IPS-18c (cell line): ENCODE results near the gene C15orf40.
"Not testable (repeated sequence)": the region's sequence is repeated elsewhere in the genome, so short reads cannot be mapped to it uniquely, and the experiment has no call there.

Source experiments
- H3K4me3 ChIP-seq: 2 replicates; pipeline ENCODE4 v1.7.0; 2013; ENCODE audit warnings: low read depth, mild to moderate bottlenecking, low read length, moderate library complexity; ENCODE audit not compliant: insufficient read depth
- H3K9me3 ChIP-seq: one replicate; pipeline ENCODE4 v1.6.1; 2013; ENCODE audit warnings: mild to moderate bottlenecking, low read length, moderate library complexity; ENCODE audit not compliant: control insufficient read depth, insufficient read depth

The C15orf40 gene

GRCh38 chr15:83011271-83012075, at the start of gene C15orf40:
Gene C15orf40 (minus strand): TSS chr15:83011639. CDS start chr15:83011607, 32 bp downstream.
- H3K4me3 ChIP-seq: peak within 1 kb of the TSS; percentile 99

DNA sequence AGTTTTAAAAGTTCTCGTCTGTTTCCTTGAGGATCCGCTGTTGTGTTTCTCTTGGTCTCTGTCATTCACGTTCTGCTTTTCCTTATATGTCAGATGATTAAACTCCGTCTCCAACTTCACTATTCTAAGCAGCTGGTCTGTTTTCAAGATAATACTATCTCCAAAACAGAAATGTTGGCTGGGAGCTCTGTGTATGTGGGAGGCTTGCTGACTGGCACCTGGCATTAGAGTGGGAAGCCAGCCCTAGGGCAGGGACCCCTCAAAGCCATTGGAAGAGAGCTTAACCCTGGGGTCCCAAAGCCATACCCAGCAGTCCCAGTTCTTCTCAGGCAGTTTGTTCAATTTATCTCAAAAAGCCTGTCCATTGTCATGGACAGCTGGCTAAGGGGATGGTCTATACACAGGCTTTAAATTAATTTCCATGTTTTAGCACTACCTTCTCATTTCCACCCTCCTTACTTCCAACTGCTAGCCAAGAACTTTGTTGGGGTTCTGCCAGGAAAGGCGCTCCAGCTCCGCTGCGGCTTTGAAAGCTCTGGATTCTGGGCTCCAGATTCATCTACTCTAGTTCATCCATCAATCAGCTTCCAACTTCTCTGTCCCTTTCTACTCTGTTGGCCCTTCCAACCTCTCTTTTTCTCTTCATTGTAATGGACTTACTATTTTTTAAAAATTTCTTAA, 46.4 kb upstream of the C15orf40 start:
- Histone ChIP-seq H3K9me3 (no peaks in the 10 kb centered on the region), H3K4me3 (no peak overlapping the region)

More at GRCh38 chr15:83011271-83012075, at the start of gene C15orf40:
- no peaks in the 10 kb centered on the region for H3K9me3 ChIP-seq

GRCh38 chr15:83057002-83057401, 45.6 kb upstream of the C15orf40 start:
- Histone ChIP-seq H3K9me3 (no peaks in the 10 kb centered on the region), H3K4me3 (no peak overlapping the region)

DNA sequence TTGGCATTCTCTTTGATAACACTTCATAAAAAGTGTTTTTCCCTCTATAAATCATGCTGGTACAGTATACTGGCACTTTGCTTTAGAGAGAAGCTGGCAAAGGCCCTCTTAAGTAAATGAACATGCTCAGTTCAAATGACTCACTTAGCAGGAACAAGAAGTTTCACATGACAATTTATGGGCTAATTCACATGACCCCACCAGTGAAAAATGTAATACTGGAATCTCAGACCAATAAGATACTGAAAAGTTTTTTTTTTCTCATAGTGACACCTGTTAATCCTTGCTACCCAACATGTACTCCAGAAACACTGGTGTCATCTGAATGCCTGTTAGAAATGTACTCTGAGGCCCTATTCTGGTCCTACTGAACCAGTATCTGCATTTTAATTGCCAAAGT, 41.7 kb upstream of the C15orf40 start:
- Histone ChIP-seq H3K9me3 (no peaks in the 10 kb centered on the region), H3K4me3 (no peak overlapping the region)

- Histone ChIP-seq H3K9me3 (no peaks in the 10 kb centered on the region), H3K4me3 (no peak overlapping the region)
These were observed 35.2 kb upstream of the C15orf40 start for GRCh38 chr15:83046558-83047127.

DNA sequence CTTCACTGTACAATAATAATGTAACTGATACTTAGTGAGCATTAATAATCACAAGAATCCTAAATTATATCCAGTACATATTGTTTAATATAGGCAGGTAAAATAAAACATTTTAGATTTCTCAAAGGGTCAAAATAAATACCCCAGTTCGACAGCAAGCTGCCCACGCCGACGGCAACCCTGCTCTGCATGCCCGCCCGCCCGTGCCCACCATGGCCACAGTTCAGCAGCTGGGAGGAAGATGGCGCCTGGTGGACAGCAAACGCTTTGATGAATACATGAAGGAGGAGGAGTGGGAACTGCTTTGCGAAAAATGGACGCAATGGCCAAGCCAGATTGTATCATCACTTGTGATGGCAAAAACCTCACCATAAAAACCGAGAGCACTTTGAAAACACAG, 32.7 kb upstream of the C15orf40 start:
- H3K4me3 ChIP-seq: no peak overlapping the region
- H3K9me3 ChIP-seq: no peaks in the 10 kb centered on the region

- H3K9me3 ChIP-seq: no peaks in the 10 kb centered on the region
- no peak overlapping the region for H3K4me3 ChIP-seq
These were observed 27.8 kb upstream of the C15orf40 start for GRCh38 chr15:83039206-83039605.

GRCh38 chr15:83036253-83036652, 24.8 kb upstream of the C15orf40 start:
- Histone ChIP-seq H3K4me3 (no peak overlapping the region), H3K9me3 (no peaks in the 10 kb centered on the region)

GRCh38 chr15:83031234-83031633, 19.8 kb upstream of the C15orf40 start:
- H3K9me3 ChIP-seq, H3K4me3 ChIP-seq: not testable (repeated sequence)

DNA sequence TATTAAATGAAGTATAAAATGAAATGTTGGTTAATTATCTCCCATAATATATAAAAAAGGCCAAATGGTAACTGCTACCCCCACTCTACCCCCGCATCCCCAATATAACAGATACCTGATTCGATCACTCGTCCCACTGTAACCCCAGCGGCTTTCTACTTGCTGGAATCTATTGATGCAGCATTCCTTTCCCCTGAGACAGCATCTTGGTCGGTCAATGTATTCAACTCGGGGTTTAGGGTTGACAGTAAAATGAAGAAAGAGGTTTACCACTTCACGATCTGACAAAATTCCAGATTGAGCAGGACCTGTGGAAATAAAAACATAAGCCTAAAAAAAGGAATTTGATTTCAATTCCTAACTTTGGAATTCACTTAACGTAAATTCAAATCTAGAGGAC, 18.6 kb upstream of the C15orf40 start:
- Histone ChIP-seq H3K9me3 (no peaks in the 10 kb centered on the region), H3K4me3 (no peak overlapping the region)

GRCh38 chr15:83018436-83018835, 7.0 kb upstream of the C15orf40 start:
- Histone ChIP-seq H3K9me3 (no peaks in the 10 kb centered on the region), H3K4me3 (no peak overlapping the region)

- H3K9me3 ChIP-seq: no peaks in the 10 kb centered on the region
- H3K4me3 ChIP-seq: no peak overlapping the region
These were observed 5.5 kb upstream of the C15orf40 start for GRCh38 chr15:83016906-83017305.

DNA sequence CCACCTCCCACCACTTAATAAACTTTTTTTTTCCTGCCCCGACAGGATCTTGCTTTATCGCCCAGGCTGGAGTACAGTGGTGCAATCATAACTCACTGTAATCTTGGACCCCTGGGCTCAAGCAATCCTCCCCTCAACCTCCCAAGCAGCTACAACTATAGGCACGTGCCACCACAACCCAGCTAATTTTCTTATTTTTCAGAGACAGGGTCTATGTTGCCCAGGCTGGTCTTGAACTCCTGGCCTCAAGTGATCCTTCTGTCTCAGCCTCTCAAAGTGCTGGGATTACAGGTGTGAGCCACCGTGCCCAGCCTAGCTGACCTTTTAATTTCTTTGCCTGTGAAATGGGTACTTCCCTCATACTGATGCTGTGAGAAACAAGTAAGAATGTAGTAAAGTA, 3.9 kb upstream of the C15orf40 start:
- Histone ChIP-seq H3K9me3 (no peaks in the 10 kb centered on the region), H3K4me3 (no peak overlapping the region)

DNA sequence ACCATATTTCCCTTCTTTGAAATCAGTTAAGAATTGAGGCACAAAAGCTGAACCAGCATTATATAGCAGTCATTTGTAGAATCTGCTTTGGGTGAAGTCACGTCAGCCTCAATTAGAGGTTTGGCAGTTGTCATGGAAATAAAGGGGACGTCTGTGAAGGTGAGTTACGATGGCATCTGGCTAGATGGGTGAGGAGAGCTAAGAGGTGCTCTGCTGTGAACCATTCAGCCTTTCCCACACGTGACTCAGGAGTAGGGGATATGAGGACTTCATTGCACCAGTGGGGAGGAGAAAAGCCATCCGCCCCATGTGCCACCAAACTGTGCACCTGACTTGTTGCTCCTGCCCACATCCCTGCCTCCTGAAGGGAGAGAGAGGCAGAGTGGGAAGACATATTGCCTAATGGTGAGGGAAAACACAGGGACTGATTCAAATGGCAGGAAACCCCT, 2.8 kb upstream of the C15orf40 start:
- no peak overlapping the region for H3K4me3 ChIP-seq
- H3K9me3 ChIP-seq: no peaks in the 10 kb centered on the region

- no peaks in the 10 kb centered on the region for H3K9me3 ChIP-seq
- no peak overlapping the region for H3K4me3 ChIP-seq
These were observed 1.2 kb upstream of the C15orf40 start for GRCh38 chr15:83012636-83013035.

- peak overlapping the region; percentile 99; the same call in 1 of the 2 replicates for H3K4me3 ChIP-seq
- H3K9me3 ChIP-seq: no peaks in the 10 kb centered on the region
These were observed 612 bp upstream of the C15orf40 start for GRCh38 chr15:83012076-83012426.

DNA sequence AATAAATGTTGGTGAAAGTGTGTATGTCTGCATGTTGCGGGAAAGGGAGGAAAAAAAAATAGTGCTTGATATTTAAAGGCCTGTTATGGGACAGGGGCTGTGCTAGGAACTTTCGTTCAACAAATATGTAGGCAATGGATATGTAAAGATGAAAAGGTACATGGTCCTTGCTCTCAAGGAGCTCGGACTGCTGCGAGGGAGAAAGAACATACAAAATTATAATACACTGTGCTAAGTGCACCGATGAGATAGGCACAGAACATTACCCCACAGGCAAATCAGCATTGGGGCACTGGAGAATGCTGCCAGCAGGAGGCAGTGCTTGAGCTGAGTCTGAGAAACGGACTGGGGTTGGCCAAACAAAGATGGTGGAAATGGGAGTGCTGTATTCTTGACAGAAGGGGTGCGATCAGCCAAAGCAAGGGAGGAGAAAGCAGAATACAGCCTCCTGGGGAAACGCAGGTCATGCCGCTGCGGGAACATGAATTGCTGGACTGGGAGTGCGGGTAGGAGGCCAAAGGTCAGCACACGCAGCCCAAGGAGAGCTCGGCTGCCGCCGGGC, 649 bp downstream of the C15orf40 start:
- H3K4me3 ChIP-seq: peak overlapping the region; percentile 99
- H3K9me3 ChIP-seq: no peaks in the 10 kb centered on the region

DNA sequence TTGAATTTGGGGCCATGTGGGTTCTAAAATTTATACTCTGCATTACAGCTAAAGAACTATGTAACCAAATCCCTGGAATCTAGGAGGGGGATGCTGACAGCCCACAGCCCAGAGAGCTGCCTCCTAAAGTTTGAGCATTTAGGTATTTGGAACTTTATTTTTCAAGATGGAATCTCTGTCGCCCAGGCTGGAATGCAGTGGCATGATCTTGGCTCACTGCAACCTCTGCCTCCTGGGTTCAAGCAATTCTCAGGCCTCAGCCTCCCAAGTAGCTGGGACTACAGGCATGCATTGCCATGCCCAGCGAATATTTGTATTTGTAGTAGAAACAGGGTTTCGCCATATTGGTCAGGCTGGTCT, 10.8 kb downstream of the C15orf40 start:
- H3K4me3 ChIP-seq, H3K9me3 ChIP-seq: not testable (repeated sequence)
